DND-41 (cell line): Measurements from ENCODE around the gene SPATA3.

ENCODE experiments used
- ATAC-seq: fragments of 200-7000 bp; cut with Tn5 transposase; 3 replicates; pipeline ENCODE4 v1.9.1; 2021; ENCODE audit warnings: low read depth; ENCODE audit not compliant: insufficient read depth
- DNase-seq: peaks from one replicate; pipeline ENCODE4 v3.0.0-alpha.2; 2020
- H2AFZ ChIP-seq: 2 replicates; pipeline ENCODE4 v1.6.0; 2012; ENCODE audit warnings: low read depth, low read length
- H3K27ac ChIP-seq: 2 replicates; pipeline ENCODE4 v1.5.1; 2012; ENCODE audit warnings: low read length, inconsistent platforms
- H3K27me3 ChIP-seq: fragments of 200-600 bp; sonication (generic); 2 replicates; pipeline ENCODE4 v1.6.0; 2012; ENCODE audit warnings: low read length, mild to moderate bottlenecking, inconsistent platforms; ENCODE audit not compliant: insufficient read depth, poor library complexity
- H3K36me3 ChIP-seq: 2 replicates; pipeline ENCODE4 v1.5.1; 2012; ENCODE audit warnings: low read length, inconsistent platforms; ENCODE audit not compliant: insufficient read depth
- H3K4me1 ChIP-seq: 2 replicates; pipeline ENCODE4 v1.5.1; 2012; ENCODE audit warnings: mild to moderate bottlenecking, low read length; ENCODE audit not compliant: insufficient read depth
- H3K4me2 ChIP-seq: 2 replicates; pipeline ENCODE4 v1.6.0; 2012; ENCODE audit warnings: mild to moderate bottlenecking, moderate library complexity, low read length, inconsistent platforms; ENCODE audit not compliant: insufficient read depth
- H3K4me3 ChIP-seq, 2 experiments: fragments of 200-600 bp in 1 of 2; shearing (Covaris generic) in 1 of 2; 2 replicates each; pipeline ENCODE4 v1.5.1; 2012 to 2016; ENCODE audit warnings: inconsistent platforms in 2 of 2, low read length in 2 of 2, mild to moderate bottlenecking in 2 of 2, low read depth in 1 of 2, moderate library complexity in 1 of 2
- H3K79me2 ChIP-seq: 2 replicates; pipeline ENCODE4 v1.6.0; 2012; ENCODE audit warnings: low read length, inconsistent platforms; ENCODE audit not compliant: insufficient read depth
- H3K9ac ChIP-seq: 2 replicates; pipeline ENCODE4 v1.6.0; 2012; ENCODE audit warnings: low read depth, mild to moderate bottlenecking, inconsistent platforms, low read length, moderate library complexity
- H3K9me3 ChIP-seq: 2 replicates; pipeline ENCODE4 v1.5.1; 2012; ENCODE audit warnings: low read length, moderate library complexity, mild to moderate bottlenecking, inconsistent platforms; ENCODE audit not compliant: insufficient read depth, severe bottlenecking
- H4K20me1 ChIP-seq: 2 replicates; pipeline ENCODE4 v1.6.0; 2012; ENCODE audit warnings: low read length; ENCODE audit not compliant: insufficient read depth
- CTCF ChIP-seq: IDR thresholded peaks from 2 replicates; pipeline ENCODE4 v1.5.1; 2012; ENCODE audit warnings: borderline replicate concordance, low read length, moderate library complexity, mild to moderate bottlenecking; ENCODE audit not compliant: poor library complexity, severe bottlenecking; ENCODE audit errors: extremely low read depth
- EZH2 ChIP-seq: IDR thresholded peaks from 3 replicates; pipeline ENCODE4 v1.6.1; 2012; ENCODE audit warnings: borderline replicate concordance, low read depth, mild to moderate bottlenecking, moderate library complexity, low read length, inconsistent platforms; ENCODE audit not compliant: severe bottlenecking

Gene SPATA3

GRCh38 chr2:230976671-230977171, 19.2 kb upstream of the SPATA3 start:
- TF ChIP-seq CTCF (no peak), EZH2 (no peak)
- peaks cover 18% of the 10 kb centered on the region for H3K4me1 ChIP-seq
- DNase-seq, result no peak
- no peak overlapping the region for H3K4me3 ChIP-seq
- no peak overlapping the region for H3K27ac ChIP-seq
- ATAC-seq, result no peak
- H3K36me3 ChIP-seq, result no peaks in the 10 kb centered on the region
- H3K9me3 ChIP-seq, result no peaks in the 10 kb centered on the region
- no peaks in the 10 kb centered on the region for H3K79me2 ChIP-seq
- no peaks in the 10 kb centered on the region for H3K27me3 ChIP-seq
- no peak overlapping the region for H3K9ac ChIP-seq
- no peak overlapping the region for H2AFZ ChIP-seq
- no peaks in the 10 kb centered on the region for H4K20me1 ChIP-seq
- H3K4me2 ChIP-seq, result no peak overlapping the region

GRCh38 chr2:230980468-230980867, 15.5 kb upstream of the SPATA3 start:
- ATAC-seq, result peak; percentile 84
- no peak for DNase-seq
- H3K36me3 ChIP-seq, result no peaks in the 10 kb centered on the region

GRCh38 chr2:230981704-230982103, 14.2 kb upstream of the SPATA3 start:
- peak; percentile 25 for DNase-seq
- H3K4me1 ChIP-seq, result peaks cover 10% of the 10 kb centered on the region
- no peaks in the 10 kb centered on the region for H3K9me3 ChIP-seq
- no peak; the same call in 2 of the 3 replicates for ATAC-seq
- no peak overlapping the region for H3K27ac ChIP-seq
- no peaks in the 10 kb centered on the region for H3K79me2 ChIP-seq
- H3K36me3 ChIP-seq, result no peaks in the 10 kb centered on the region
- H3K27me3 ChIP-seq, result no peaks in the 10 kb centered on the region
- H3K4me2 ChIP-seq, result no peak overlapping the region
- no peak for TF ChIP-seq CTCF
- no peak for TF ChIP-seq EZH2
- H3K4me3 ChIP-seq, result no peak overlapping the region
- no peak overlapping the region for H3K9ac ChIP-seq
- no peaks in the 10 kb centered on the region for H4K20me1 ChIP-seq
- no peak overlapping the region for H2AFZ ChIP-seq

More at GRCh38 chr2:230980468-230980867, 15.5 kb upstream of the SPATA3 start:
- no peak for TF ChIP-seq EZH2
- TF ChIP-seq CTCF, result no peak
- H3K4me3 ChIP-seq, result no peak overlapping the region
- H3K9ac ChIP-seq, result no peak overlapping the region
- H3K4me2 ChIP-seq, result no peak overlapping the region
- H4K20me1 ChIP-seq, result no peaks in the 10 kb centered on the region
- no peaks in the 10 kb centered on the region for H3K27me3 ChIP-seq
- H3K9me3 ChIP-seq, result no peaks in the 10 kb centered on the region
- no peak overlapping the region for H2AFZ ChIP-seq
- H3K4me1 ChIP-seq, result peaks cover 10% of the 10 kb centered on the region
- no peak overlapping the region for H3K27ac ChIP-seq
- no peaks in the 10 kb centered on the region for H3K79me2 ChIP-seq

- H3K9me3 ChIP-seq, result no peaks in the 10 kb centered on the region
- peaks cover 13% of the 10 kb centered on the region for H3K4me1 ChIP-seq
- H3K27ac ChIP-seq, result no peak overlapping the region
- DNase-seq (no peak), ATAC-seq (no peak)
- TF ChIP-seq EZH2, result no peak
- no peak for TF ChIP-seq CTCF
- H4K20me1 ChIP-seq, result no peaks in the 10 kb centered on the region
- H3K4me2 ChIP-seq, result no peak overlapping the region
- H3K36me3 ChIP-seq, result no peaks in the 10 kb centered on the region
- H3K4me3 ChIP-seq, result no peak overlapping the region
- no peaks in the 10 kb centered on the region for H3K79me2 ChIP-seq
- H3K9ac ChIP-seq, result no peak overlapping the region
- no peak overlapping the region for H2AFZ ChIP-seq
- no peaks in the 10 kb centered on the region for H3K27me3 ChIP-seq
Observed at GRCh38 chr2:230982126-230982525, 13.8 kb upstream of the SPATA3 start.
